Fibroblast of villous mesenchyme (primary cell): ENCODE data around the gene AMH. TPM values are rescaled to one million over a fixed set of nuclear protein-coding genes. Genes with fewer than 3 reads are reported as not detected.

Experiments
- DNase-seq: peaks from one replicate; pipeline ENCODE4 v3.0.0-alpha.2; 2010; ENCODE audit warnings: low read depth
- H3K4me3 ChIP-seq: 2 replicates; pipeline ENCODE4 v1.5.1; 2011; ENCODE audit warnings: low read depth, mild to moderate bottlenecking, low read length
- CTCF ChIP-seq: IDR thresholded peaks from 2 replicates; pipeline ENCODE4 v1.5.1; 2012; ENCODE audit warnings: low read depth, mild to moderate bottlenecking, low read length; ENCODE audit not compliant: insufficient read depth
- total RNA-seq: library from RNA; depleted of rRNA; stranded (reverse); fragments of >200 nt; gene quantifications from 2 replicates; pipeline ENCODE4 v1.2.3, GENCODE V29; 2012

Gene AMH
- total RNA-seq, 1 donor: 1.3 TPM

- TF ChIP-seq CTCF: no peak
- peak; percentile 91 for DNase-seq
- H3K4me3 ChIP-seq: peak overlapping the region; percentile 99
Measured at GRCh38 chr19:2270423-2271233, 21.5 kb downstream of the AMH start.

DNA sequence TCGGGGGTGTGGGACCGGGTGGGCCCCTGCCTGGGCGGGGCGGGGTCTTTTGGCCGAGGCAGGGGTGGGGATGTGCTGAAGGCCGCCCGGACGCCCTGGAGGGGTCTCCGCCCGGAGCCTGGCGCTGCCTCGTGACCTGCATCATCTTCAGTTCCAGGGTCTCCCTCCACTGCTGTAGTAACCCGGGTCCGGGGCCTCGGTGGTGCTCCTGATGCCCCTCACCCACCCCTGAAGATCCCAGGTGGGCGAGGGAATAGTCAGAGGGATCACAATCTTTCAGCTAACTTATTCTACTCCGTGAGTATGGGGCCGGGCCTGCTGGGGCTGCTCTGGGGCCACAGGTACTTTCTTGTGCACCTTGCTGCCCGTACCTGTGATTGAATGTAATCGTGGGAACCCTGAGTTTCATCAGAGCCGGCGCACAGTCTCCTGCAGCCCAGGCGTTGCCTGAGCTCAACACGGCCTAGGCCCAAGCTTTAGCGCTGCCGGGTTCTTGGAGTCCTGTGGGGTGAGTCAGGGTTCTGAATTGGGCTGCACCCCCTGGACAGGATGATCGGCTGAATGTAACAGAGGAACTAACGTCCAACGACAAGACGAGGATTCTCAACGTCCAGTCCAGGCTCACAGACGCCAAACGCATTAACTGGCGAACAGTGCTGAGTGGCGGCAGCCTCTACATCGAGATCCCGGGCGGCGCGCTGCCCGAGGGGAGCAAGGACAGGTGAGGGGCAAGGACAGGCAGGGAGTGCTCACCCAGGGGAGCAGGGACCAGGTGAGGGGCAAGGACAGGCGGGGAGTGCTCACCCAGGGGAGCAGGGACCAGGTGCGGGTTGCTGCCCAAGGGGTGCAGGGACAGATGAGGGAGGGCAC, 22.3 kb downstream of the AMH start:
- H3K4me3 ChIP-seq: peak overlapping the region; percentile 99
- TF ChIP-seq CTCF: no peak
- DNase-seq: peak; percentile 75

- H3K4me3 ChIP-seq: peak overlapping the region; percentile 44
- DNase-seq: peak; percentile 80
- TF ChIP-seq CTCF: peak; percentile 87
Measured at GRCh38 chr19:2273356-2274184, 24.4 kb downstream of the AMH start.

- no peak for TF ChIP-seq CTCF
- H3K4me3 ChIP-seq: peak overlapping the region; percentile 43
Measured at GRCh38 chr19:2274185-2274711, 25.1 kb downstream of the AMH start.

GRCh38 chr19:2274931-2275535, 25.9 kb downstream of the AMH start:
- TF ChIP-seq CTCF: peak; percentile 59
- H3K4me3 ChIP-seq: no peak overlapping the region
- DNase-seq: peak; percentile 63

More at GRCh38 chr19:2274185-2274711, 25.1 kb downstream of the AMH start:
- no peak for DNase-seq
